Hepatocyte (in vitro differentiated cells): ENCODE measurements around the gene RTBDN.

ENCODE experiments used
- CTCF ChIP-seq: fragments of 200-600 bp; sonication (generic); IDR thresholded peaks from 2 replicates; pipeline ENCODE4 v1.5.1; 2016; ENCODE audit warnings: antibody characterized with exemption, mild to moderate bottlenecking; ENCODE audit not compliant: poor library complexity
- EZH2phosphoT487 ChIP-seq: fragments of 200-600 bp; sonication (generic); IDR thresholded peaks from one replicate; pipeline ENCODE4 v1.6.1; 2018; ENCODE audit warnings: antibody characterized with exemption, mild to moderate bottlenecking, low read depth, moderate library complexity; ENCODE audit not compliant: unreplicated experiment, severe bottlenecking

- TF ChIP-seq EZH2phosphoT487 (no peak), CTCF (no peak)
These were observed 9.8 kb upstream of the RTBDN start for GRCh38 chr19:12843999-12844732.
